ENCODE results near the gene VAMP8. TPM values are rescaled to one million over a fixed set of nuclear protein-coding genes. Genes with fewer than 3 reads are reported as not detected.

The VAMP8 gene
- 51.3 and 54.7 TPM in 2 replicates for total RNA-seq (2014; rRNA removed; shearing (Covaris generic))

- H3K4me3 ChIP-seq, result peak within 1 kb of the TSS; percentile 52
- H3K27ac ChIP-seq, result peak within 1 kb of the TSS; percentile 85
- peak; percentile 89 to 93 for DNase-seq
- peaks cover 19% of the 10 kb centered on the region for H3K4me1 ChIP-seq
- no peaks in the 10 kb centered on the region for H3K9me3 ChIP-seq (replicated peaks)
- no peaks in the 10 kb centered on the region; the same call in 1 of the 2 replicates for H3K27me3 ChIP-seq
- H3K36me3 ChIP-seq, result no peaks in the 10 kb centered on the region
Observed at GRCh38 chr2:85577386-85578242, at the start of gene VAMP8. VAMP8 (plus strand) TSS chr2:85577586; CDS start chr2:85577647, 61 bp downstream.

GRCh38 chr2:85527787-85528186 is 49.6 kb upstream of the VAMP8 start:
- H3K27ac ChIP-seq, result no peak overlapping the region
- peaks cover 26% of the 10 kb centered on the region for H3K4me1 ChIP-seq
- H3K36me3 ChIP-seq, result no peaks in the 10 kb centered on the region
- H3K27me3 ChIP-seq, result no peaks in the 10 kb centered on the region
- DNase-seq, result no peak
- no peak overlapping the region for H3K4me3 ChIP-seq
- peaks cover 6% of the 10 kb centered on the region for H3K9me3 ChIP-seq (replicated peaks)

DNA sequence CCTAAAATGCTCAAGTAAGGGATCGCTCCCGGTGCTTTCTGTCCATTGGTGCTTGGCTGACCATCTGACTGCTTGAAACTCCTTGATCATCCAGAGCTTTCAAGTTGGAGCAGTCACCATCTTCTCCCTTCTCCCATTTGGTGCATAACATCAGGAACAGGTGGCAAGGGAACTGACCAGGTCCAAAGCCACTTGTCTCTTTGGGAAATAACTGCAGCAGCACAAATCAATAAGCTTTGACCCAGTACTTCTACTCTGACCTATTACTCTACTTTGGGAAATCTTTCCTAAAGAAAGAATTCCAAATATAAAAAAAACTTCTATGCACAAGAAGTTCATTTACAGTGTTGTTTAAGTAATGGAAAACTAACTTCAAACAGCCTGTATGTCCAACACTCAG is 49.0 kb upstream of the VAMP8 start:
- no peaks in the 10 kb centered on the region for H3K27me3 ChIP-seq
- no peak overlapping the region for H3K27ac ChIP-seq
- H3K9me3 ChIP-seq (replicated peaks), result peaks cover 6% of the 10 kb centered on the region
- DNase-seq, result no peak
- no peaks in the 10 kb centered on the region for H3K36me3 ChIP-seq
- H3K4me3 ChIP-seq, result no peak overlapping the region
- H3K4me1 ChIP-seq, result peaks cover 23% of the 10 kb centered on the region

GRCh38 chr2:85529809-85530208 is 47.6 kb upstream of the VAMP8 start:
- H3K27ac ChIP-seq, result no peak overlapping the region
- H3K36me3 ChIP-seq, result no peaks in the 10 kb centered on the region
- peaks cover 9% of the 10 kb centered on the region for H3K4me1 ChIP-seq
- no peaks in the 10 kb centered on the region for H3K27me3 ChIP-seq
- DNase-seq, result no peak
- H3K4me3 ChIP-seq, result no peak overlapping the region
- peaks cover 6% of the 10 kb centered on the region for H3K9me3 ChIP-seq (replicated peaks)

- H3K4me3 ChIP-seq, result no peak overlapping the region
- no peaks in the 10 kb centered on the region; the same call in 1 of the 2 replicates for H3K4me1 ChIP-seq
- H3K36me3 ChIP-seq, result no peaks in the 10 kb centered on the region
- no peaks in the 10 kb centered on the region for H3K27me3 ChIP-seq
- no peak for DNase-seq
- peaks cover 6% of the 10 kb centered on the region for H3K9me3 ChIP-seq (replicated peaks)
- no peak overlapping the region for H3K27ac ChIP-seq
Observed at GRCh38 chr2:85531589-85531988, 45.8 kb upstream of the VAMP8 start.

GRCh38 chr2:85534099-85534498 is 43.3 kb upstream of the VAMP8 start:
- H3K36me3 ChIP-seq, result no peaks in the 10 kb centered on the region

DNA sequence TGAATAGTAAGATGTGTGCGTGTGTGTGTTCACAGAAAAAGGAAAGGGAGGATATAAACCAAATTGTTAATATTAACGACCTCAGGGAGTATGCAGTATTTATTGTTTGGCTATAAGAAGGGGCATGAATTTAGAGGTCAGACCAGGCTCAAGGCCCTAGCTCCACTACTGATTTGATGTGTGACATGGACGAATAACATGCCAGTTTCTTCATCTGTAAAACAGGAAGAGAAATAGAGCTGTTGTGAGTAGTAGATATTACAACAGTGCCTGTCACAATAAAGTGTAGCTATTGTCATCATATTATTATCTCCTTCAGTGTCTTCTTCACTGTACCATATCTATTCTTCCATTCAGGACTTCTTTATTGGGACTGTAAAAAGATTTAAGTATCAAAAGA is 42.5 kb upstream of the VAMP8 start:
- Histone ChIP-seq H3K4me1 (peaks cover 9% of the 10 kb centered on the region), H3K36me3 (peaks cover 4% of the 10 kb centered on the region), H3K27ac (no peak overlapping the region), H3K4me3 (no peak overlapping the region), H3K9me3 (replicated peaks) (peaks cover 4% of the 10 kb centered on the region), H3K27me3 (no peaks in the 10 kb centered on the region)
- DNase-seq, result no peak

More at GRCh38 chr2:85534099-85534498, 43.3 kb upstream of the VAMP8 start:
- Histone ChIP-seq H3K4me3 (no peak overlapping the region), H3K27ac (no peak overlapping the region), H3K9me3 (replicated peaks) (peaks cover 6% of the 10 kb centered on the region), H3K27me3 (no peaks in the 10 kb centered on the region), H3K4me1 (peaks cover 9% of the 10 kb centered on the region)
- DNase-seq, result no peak

GRCh38 chr2:85536479-85536878 is 40.9 kb upstream of the VAMP8 start:
- Histone ChIP-seq H3K27ac (no peak overlapping the region), H3K27me3 (no peaks in the 10 kb centered on the region), H3K4me1 (peaks cover 12% of the 10 kb centered on the region), H3K9me3 (replicated peaks) (no peaks in the 10 kb centered on the region), H3K36me3 (peaks cover 20% of the 10 kb centered on the region), H3K4me3 (no peak overlapping the region)
- peak in 1 of 2 experiments; percentile 35 for DNase-seq

- H3K4me3 ChIP-seq, result peak overlapping the region; percentile 97
- peak overlapping the region; percentile 98 for H3K27ac ChIP-seq
- no peaks in the 10 kb centered on the region for H3K27me3 ChIP-seq
- peaks cover 21% of the 10 kb centered on the region for H3K4me1 ChIP-seq
- H3K9me3 ChIP-seq (replicated peaks), result no peaks in the 10 kb centered on the region
- peaks cover 34% of the 10 kb centered on the region for H3K36me3 ChIP-seq
- peak; percentile 75 to 80 for DNase-seq
Observed at GRCh38 chr2:85537600-85538506, 39.5 kb upstream of the VAMP8 start.

DNA sequence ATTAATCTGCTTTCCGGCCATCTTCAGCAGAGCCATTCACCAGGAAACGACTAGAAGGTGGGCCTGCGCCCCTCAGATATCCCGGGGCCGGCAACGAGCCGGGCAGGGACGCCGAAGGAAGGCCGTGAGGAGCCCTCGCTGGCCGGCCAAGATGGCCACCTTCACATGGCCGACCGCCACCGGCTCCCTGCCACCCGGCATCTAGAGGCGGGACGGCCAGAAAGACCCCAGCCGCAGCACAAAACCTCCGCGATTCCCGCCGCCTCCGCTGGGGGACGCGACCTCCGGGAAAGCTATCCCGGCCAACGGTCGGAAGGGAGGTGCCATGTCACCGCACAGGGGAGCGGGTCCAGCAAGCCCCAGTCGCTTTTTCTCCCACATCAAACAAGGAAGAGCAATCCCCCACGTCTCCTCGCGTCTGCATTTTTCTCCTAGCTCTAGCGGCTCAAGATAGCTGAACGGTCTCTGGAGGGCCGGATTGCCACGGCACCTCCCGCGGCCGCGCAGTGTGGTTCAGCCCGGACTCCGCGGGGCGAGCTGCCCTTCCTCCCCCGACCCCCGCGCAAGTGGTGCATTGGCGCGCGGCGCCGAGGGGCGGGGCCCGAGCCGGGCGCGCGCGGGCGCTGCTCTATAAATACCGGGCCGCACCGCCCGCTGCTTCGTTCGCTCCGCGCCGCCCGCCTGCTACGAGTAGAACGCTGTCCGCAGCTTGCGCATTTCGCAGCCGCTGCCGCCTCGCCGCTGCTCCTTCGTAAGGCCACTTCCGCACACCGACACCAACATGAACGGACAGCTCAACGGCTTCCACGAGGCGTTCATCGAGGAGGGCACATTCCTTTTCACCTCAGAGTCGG is 38.7 kb upstream of the VAMP8 start, which contains the start of gene MAT2A:
MAT2A (plus strand) TSS at position 662 of the 854 bp plus-strand sequence; CDS start at position 782, 120 bp downstream.
- H3K9me3 ChIP-seq (replicated peaks), result no peaks in the 10 kb centered on the region
- peaks cover 21% of the 10 kb centered on the region for H3K4me1 ChIP-seq
- peak within 1 kb of the TSS; percentile 98 for H3K27ac ChIP-seq
- peak; percentile 98 for DNase-seq
- H3K27me3 ChIP-seq, result no peaks in the 10 kb centered on the region
- H3K36me3 ChIP-seq, result peaks cover 43% of the 10 kb centered on the region
- peak within 1 kb of the TSS; percentile 97 for H3K4me3 ChIP-seq

- Histone ChIP-seq H3K27me3 (no peaks in the 10 kb centered on the region), H3K27ac (peak overlapping the region; percentile 98), H3K4me1 (peaks cover 21% of the 10 kb centered on the region), H3K4me3 (peak overlapping the region; percentile 97), H3K9me3 (replicated peaks) (no peaks in the 10 kb centered on the region), H3K36me3 (peaks cover 51% of the 10 kb centered on the region)
- peak; percentile 67 to 69 for DNase-seq
Observed at GRCh38 chr2:85539361-85540132, 37.8 kb upstream of the VAMP8 start.

DNA sequence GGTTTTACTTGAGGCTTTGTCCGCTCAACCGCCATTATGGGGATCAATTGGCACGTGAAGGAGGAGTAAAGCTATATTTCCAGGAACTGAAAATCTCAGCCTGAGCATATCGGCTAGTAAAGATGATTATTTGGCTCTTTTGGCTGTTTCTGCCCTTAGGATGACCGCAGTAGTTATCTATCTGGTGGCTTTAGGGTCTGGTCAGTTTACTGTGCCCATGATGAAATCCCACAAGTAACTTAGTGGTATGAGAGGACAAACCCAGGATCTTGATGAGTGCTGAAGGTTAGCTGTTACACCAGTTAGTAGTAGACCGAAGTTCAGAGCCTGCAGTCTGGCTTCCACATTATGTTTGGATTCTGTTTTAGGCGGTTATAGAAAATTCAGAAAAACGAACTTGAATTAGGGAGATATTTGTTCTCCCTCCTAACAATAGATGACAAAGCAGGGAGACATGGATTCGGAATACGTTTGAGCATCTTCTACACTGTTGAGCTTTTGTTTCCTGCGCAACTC is 37.2 kb upstream of the VAMP8 start:
- DNase-seq, result no peak

DNA sequence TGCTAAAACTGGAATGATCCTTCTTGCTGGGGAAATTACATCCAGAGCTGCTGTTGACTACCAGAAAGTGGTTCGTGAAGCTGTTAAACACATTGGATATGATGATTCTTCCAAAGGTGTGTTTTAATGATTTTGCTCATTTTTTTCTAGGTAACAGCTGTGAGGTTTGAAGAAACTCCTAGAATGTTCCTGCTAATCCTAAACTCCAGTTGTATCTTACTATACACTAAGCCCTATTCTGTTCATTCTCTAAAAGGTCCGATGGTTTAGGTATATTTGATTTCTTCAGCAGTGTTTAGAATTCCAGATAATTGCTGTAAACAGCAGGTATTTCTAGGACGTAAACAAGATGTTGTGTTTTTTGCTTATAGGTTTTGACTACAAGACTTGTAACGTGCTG is 36.1 kb upstream of the VAMP8 start:
- DNase-seq, result no peak
- Histone ChIP-seq H3K4me3 (peak overlapping the region; percentile 97), H3K27ac (no peak overlapping the region), H3K4me1 (peaks cover 21% of the 10 kb centered on the region), H3K9me3 (replicated peaks) (no peaks in the 10 kb centered on the region), H3K27me3 (peaks cover under 1% of the 10 kb centered on the region; the same call in 1 of the 2 replicates), H3K36me3 (peaks cover 67% of the 10 kb centered on the region)

More for the DNA sequence above, 37.2 kb upstream of the VAMP8 start:
- Histone ChIP-seq H3K4me1 (peaks cover 21% of the 10 kb centered on the region), H3K36me3 (peaks cover 56% of the 10 kb centered on the region), H3K4me3 (peak overlapping the region; percentile 97), H3K27me3 (no peaks in the 10 kb centered on the region), H3K27ac (peak overlapping the region; percentile 98), H3K9me3 (replicated peaks) (no peaks in the 10 kb centered on the region)

Measured in SJCRH30 (cell line).